HepG2 (cell line): ENCODE results near the gene ERO1A. TPM values are rescaled to one million over a fixed set of nuclear protein-coding genes. Genes with fewer than 3 reads are reported as not detected.
A peak's percentile ranks its signal among the peaks of the same experiment; 100 is the strongest.

Source experiments
- MIER2 ChIP-seq: IDR thresholded peaks from 2 replicates; pipeline ENCODE4 v1.6.1; 2016; ENCODE audit warnings: missing biosample characterization, missing genetic modification reagents
- NFRKB ChIP-seq: fragments of 450-650 bp; IDR thresholded peaks from 2 replicates; pipeline ENCODE4 v1.6.1; 2017
- NFYB ChIP-seq: sonication (generic); formaldehyde crosslinking; IDR thresholded peaks from 2 replicates; pipeline ENCODE4 v1.4.0; 2020; ENCODE audit warnings: missing genetic modification reagents
- PCBP2 ChIP-seq: fragments of 200-400 bp; formaldehyde crosslinking; optimal IDR thresholded peaks from 2 replicates; pipeline ENCODE3; 2018; ENCODE audit warnings: low read length, low read depth; ENCODE audit not compliant: poor library complexity, severe bottlenecking
- RAD21 ChIP-seq: fragments of 450-650 bp; formaldehyde crosslinking; IDR thresholded peaks from 2 replicates; pipeline ENCODE4 v1.5.0; 2020; ENCODE audit warnings: mild to moderate bottlenecking
- SRY ChIP-seq: sonication (generic); formaldehyde crosslinking; IDR thresholded peaks from 2 replicates; pipeline ENCODE4 v1.8.0; 2022; ENCODE audit warnings: mild to moderate bottlenecking, missing genetic modification reagents
- STAT5B ChIP-seq: sonication (generic); formaldehyde crosslinking; IDR thresholded peaks from 2 replicates; pipeline ENCODE4 v1.4.0; 2020; ENCODE audit warnings: missing genetic modification reagents
- TBX3 ChIP-seq: fragments of 450-650 bp; IDR thresholded peaks from 2 replicates; pipeline ENCODE4 v1.6.1; 2017; ENCODE audit warnings: antibody characterized with exemption, mild to moderate bottlenecking, inconsistent platforms, borderline replicate concordance
- ZNF20 ChIP-seq: sonication (generic); formaldehyde crosslinking; IDR thresholded peaks from 2 replicates; pipeline ENCODE4 v1.4.0; 2020; ENCODE audit warnings: mild to moderate bottlenecking, moderate library complexity, missing genetic modification reagents
- ZNF253 ChIP-seq: sonication (generic); formaldehyde crosslinking; IDR thresholded peaks from 2 replicates; pipeline ENCODE4 v1.8.0; 2022; ENCODE audit warnings: mild to moderate bottlenecking, missing genetic modification reagents, borderline replicate concordance
- ZNF496 ChIP-seq: sonication (generic); formaldehyde crosslinking; IDR thresholded peaks from 2 replicates; pipeline ENCODE4 v1.8.1; 2023; ENCODE audit warnings: mild to moderate bottlenecking, moderate library complexity, missing genetic modification reagents; ENCODE audit not compliant: insufficient replicate concordance
- ZNF501 ChIP-seq: sonication (generic); formaldehyde crosslinking; IDR thresholded peaks from 2 replicates; pipeline ENCODE4 v1.5.1; 2020; ENCODE audit warnings: mild to moderate bottlenecking, moderate library complexity, missing genetic modification reagents
- ZNF670 ChIP-seq: sonication (generic); formaldehyde crosslinking; IDR thresholded peaks from 2 replicates; pipeline ENCODE4 v1.8.0; 2022; ENCODE audit warnings: mild to moderate bottlenecking, missing genetic modification reagents, borderline replicate concordance
- ZNF781 ChIP-seq: sonication (generic); formaldehyde crosslinking; IDR thresholded peaks from 2 replicates; pipeline ENCODE4 v1.5.1; 2020; ENCODE audit warnings: borderline replicate concordance, mild to moderate bottlenecking, missing genetic modification reagents; ENCODE audit errors: not compliant biosample characterization
- ZNF878 ChIP-seq: sonication (generic); formaldehyde crosslinking; IDR thresholded peaks from 2 replicates; pipeline ENCODE4 v1.8.1; 2023; ENCODE audit warnings: mild to moderate bottlenecking, missing genetic modification reagents, moderate library complexity
- ZSCAN22 ChIP-seq: sonication (generic); formaldehyde crosslinking; IDR thresholded peaks from 2 replicates; pipeline ENCODE4 v1.4.0; 2020; ENCODE audit warnings: mild to moderate bottlenecking, missing genetic modification reagents
- ZSCAN9 ChIP-seq: IDR thresholded peaks from 2 replicates; pipeline ENCODE4 v1.6.1; 2016; ENCODE audit warnings: borderline replicate concordance
- polyA plus RNA-seq, 8 experiments: library from polyadenylated mRNA; depleted of rRNA in 3 of 8; stranded (reverse) in 7 of 8; unstranded in 1 of 8; fragments of >200 nt; fragmentation: Illumina TruSeq in 4 of 8; extraction: Trizol in 4 of 8; gene quantifications; 2 replicates each; pipeline versions ENCODE4 v1.2.1 to v1.2.3, GENCODE V29; 2011 to 2016; ENCODE audit warnings: low read depth in 4 of 8, missing spikeins in 1 of 8, mixed read lengths in 1 of 8; ENCODE audit not compliant: insufficient read depth in 1 of 8
- total RNA-seq, 5 experiments: library from RNA; depleted of rRNA; stranded (reverse); fragments of >200 nt; fragmentation: Illumina TruSeq; extraction: Trizol; gene quantifications; 2 replicates each; pipeline ENCODE4 v1.2.3, GENCODE V29; 2016; ENCODE audit warnings: low read depth in 1 of 5
- TF ChIP-seq, protein P1 (sequence below): sonication (generic); formaldehyde crosslinking; IDR thresholded peaks from 2 replicates; pipeline ENCODE4 v1.5.1; 2020; ENCODE audit warnings: missing genetic modification reagents, mild to moderate bottlenecking, borderline replicate concordance
- TF ChIP-seq, protein P2 (sequence below): sonication (generic); formaldehyde crosslinking; IDR thresholded peaks from 2 replicates; pipeline ENCODE4 v1.8.1; 2023; ENCODE audit warnings: missing genetic modification reagents, mild to moderate bottlenecking, borderline replicate concordance
- TF ChIP-seq, protein P3 (sequence below): sonication (generic); formaldehyde crosslinking; IDR thresholded peaks from 2 replicates; pipeline ENCODE4 v1.4.0; 2020; ENCODE audit warnings: missing genetic modification reagents, borderline replicate concordance
- TF ChIP-seq, protein P4 (sequence below): IDR thresholded peaks from 2 replicates; pipeline ENCODE4 v1.6.1; 2016; ENCODE audit warnings: missing compliant biosample characterization, missing genetic modification reagents, borderline replicate concordance
- TF ChIP-seq, protein P5 (sequence below): sonication (generic); formaldehyde crosslinking; conservative IDR thresholded peaks from 2 replicates; pipeline ENCODE4 v1.8.0; 2022; ENCODE audit warnings: mild to moderate bottlenecking, moderate library complexity, missing genetic modification reagents

The ERO1A gene
- total and polyA plus RNA-seq, 2 of the 13 experiments (the other 11 are each of a cell fraction or from before 2014, with no cell fraction given), result 60.3 to 137 TPM

DNA sequence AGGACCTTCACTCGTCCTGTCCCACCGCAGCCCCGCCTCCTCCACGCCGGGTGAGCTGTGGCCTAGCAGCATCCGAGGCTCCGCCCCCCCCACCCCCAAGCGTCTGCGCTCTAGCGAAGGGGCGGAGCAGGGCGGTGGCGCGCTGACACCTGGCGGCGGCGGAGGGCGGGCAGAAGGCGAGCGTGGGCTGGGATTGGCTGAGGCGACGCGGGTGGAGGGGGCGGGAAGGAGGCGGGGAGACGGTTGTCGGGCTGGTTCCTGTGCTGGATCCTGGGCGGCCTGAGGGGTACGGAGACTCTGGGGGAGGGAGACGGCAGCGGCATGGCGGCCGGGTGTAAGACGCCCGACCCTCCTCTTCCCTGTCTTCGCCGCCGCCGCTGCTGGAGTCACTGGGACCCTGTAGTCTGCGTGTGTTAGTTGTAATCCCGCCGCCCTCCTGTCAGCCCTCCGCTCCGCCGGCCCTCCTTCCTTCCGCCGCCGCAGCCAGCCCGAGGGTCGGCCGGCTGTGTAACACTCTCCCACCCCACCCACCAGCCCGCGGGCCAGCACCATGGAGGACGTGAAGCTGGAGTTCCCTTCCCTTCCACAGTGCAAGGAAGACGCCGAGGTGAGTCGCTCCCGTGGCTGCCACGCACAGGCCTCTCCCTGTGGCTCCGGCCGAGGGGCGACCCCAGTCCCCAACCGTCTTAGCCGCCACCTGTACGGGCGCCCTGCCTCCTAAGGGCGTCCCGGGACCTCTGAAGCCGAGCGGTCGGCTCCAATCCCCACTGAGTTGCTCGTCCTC is 34.8 kb upstream of the ERO1A start, which contains the start of gene STYX (continued):
- TF ChIP-seq PCBP2 (no peak), ZSCAN9 (CRISPR knock-in tag) (no peak), MIER2 (CRISPR knock-in tag) (no peak), ZNF878 (CRISPR knock-in tag) (no peak), ZNF253 (CRISPR knock-in tag) (no peak), RAD21 (CRISPR knock-in tag) (no peak), SRY (CRISPR knock-in tag) (peak; percentile 59; the same call in 1 of the 2 replicates), TBX3 (peak; percentile 82), STAT5B (CRISPR knock-in tag) (no peak), ZNF781 (CRISPR knock-in tag) (no peak), ZSCAN22 (CRISPR knock-in tag) (no peak), ZNF501 (no peak), ZNF20 (CRISPR knock-in tag) (no peak), NFRKB (no peak), ZNF496 (CRISPR knock-in tag) (no peak), NFYB (CRISPR knock-in tag) (peak; percentile 73), ZNF670 (no peak)
- TF ChIP-seq, protein P1, sequence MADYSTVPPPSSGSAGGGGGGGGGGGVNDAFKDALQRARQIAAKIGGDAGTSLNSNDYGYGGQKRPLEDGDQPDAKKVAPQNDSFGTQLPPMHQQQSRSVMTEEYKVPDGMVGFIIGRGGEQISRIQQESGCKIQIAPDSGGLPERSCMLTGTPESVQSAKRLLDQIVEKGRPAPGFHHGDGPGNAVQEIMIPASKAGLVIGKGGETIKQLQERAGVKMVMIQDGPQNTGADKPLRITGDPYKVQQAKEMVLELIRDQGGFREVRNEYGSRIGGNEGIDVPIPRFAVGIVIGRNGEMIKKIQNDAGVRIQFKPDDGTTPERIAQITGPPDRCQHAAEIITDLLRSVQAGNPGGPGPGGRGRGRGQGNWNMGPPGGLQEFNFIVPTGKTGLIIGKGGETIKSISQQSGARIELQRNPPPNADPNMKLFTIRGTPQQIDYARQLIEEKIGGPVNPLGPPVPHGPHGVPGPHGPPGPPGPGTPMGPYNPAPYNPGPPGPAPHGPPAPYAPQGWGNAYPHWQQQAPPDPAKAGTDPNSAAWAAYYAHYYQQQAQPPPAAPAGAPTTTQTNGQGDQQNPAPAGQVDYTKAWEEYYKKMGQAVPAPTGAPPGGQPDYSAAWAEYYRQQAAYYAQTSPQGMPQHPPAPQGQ (CRISPR knock-in tag), result no peak
- TF ChIP-seq, protein P2, sequence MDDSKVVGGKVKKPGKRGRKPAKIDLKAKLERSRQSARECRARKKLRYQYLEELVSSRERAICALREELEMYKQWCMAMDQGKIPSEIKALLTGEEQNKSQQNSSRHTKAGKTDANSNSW (CRISPR knock-in tag), result no peak
- TF ChIP-seq, protein P3, sequence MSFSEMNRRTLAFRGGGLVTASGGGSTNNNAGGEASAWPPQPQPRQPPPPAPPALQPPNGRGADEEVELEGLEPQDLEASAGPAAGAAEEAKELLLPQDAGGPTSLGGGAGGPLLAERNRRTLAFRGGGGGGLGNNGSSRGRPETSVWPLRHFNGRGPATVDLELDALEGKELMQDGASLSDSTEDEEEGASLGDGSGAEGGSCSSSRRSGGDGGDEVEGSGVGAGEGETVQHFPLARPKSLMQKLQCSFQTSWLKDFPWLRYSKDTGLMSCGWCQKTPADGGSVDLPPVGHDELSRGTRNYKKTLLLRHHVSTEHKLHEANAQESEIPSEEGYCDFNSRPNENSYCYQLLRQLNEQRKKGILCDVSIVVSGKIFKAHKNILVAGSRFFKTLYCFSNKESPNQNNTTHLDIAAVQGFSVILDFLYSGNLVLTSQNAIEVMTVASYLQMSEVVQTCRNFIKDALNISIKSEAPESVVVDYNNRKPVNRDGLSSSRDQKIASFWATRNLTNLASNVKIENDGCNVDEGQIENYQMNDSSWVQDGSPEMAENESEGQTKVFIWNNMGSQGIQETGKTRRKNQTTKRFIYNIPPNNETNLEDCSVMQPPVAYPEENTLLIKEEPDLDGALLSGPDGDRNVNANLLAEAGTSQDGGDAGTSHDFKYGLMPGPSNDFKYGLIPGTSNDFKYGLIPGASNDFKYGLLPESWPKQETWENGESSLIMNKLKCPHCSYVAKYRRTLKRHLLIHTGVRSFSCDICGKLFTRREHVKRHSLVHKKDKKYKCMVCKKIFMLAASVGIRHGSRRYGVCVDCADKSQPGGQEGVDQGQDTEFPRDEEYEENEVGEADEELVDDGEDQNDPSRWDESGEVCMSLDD, result no peak
- TF ChIP-seq, protein P4, sequence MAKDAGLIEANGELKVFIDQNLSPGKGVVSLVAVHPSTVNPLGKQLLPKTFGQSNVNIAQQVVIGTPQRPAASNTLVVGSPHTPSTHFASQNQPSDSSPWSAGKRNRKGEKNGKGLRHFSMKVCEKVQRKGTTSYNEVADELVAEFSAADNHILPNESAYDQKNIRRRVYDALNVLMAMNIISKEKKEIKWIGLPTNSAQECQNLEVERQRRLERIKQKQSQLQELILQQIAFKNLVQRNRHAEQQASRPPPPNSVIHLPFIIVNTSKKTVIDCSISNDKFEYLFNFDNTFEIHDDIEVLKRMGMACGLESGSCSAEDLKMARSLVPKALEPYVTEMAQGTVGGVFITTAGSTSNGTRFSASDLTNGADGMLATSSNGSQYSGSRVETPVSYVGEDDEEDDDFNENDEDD (CRISPR knock-in tag), result no peak; the same call in 1 of the 2 replicates
- TF ChIP-seq, protein P5, sequence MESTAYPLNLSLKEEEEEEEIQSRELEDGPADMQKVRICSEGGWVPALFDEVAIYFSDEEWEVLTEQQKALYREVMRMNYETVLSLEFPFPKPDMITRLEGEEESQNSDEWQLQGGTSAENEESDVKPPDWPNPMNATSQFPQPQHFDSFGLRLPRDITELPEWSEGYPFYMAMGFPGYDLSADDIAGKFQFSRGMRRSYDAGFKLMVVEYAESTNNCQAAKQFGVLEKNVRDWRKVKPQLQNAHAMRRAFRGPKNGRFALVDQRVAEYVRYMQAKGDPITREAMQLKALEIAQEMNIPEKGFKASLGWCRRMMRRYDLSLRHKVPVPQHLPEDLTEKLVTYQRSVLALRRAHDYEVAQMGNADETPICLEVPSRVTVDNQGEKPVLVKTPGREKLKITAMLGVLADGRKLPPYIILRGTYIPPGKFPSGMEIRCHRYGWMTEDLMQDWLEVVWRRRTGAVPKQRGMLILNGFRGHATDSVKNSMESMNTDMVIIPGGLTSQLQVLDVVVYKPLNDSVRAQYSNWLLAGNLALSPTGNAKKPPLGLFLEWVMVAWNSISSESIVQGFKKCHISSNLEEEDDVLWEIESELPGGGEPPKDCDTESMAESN (CRISPR knock-in tag), result no peak; the same call in 1 of the 2 replicates
